Stomach (tissue), 9 donors: ENCODE results near the gene NSF. TPM values are rescaled to one million over a fixed set of nuclear protein-coding genes. Genes with fewer than 3 reads are reported as not detected.

Source experiments
- DNase-seq, 2 donors: peaks; one replicate each; pipeline versions ENCODE4 v3.0.0 to v3.0.0-alpha.2; 2013 to 2019
- H3K27ac ChIP-seq, 5 donors: fragments of 200-600 bp in 4 of 5; sonication (generic) in 4 of 5; one replicate each; pipeline ENCODE4 v1.5.1; 2013 to 2019; ENCODE audit warnings: mild to moderate bottlenecking in 1 of 5, moderate library complexity in 1 of 5
- H3K27me3 ChIP-seq, 3 donors: fragments of 200-600 bp; sonication (generic); one replicate each; pipeline ENCODE4 v1.5.1; 2017 to 2019; ENCODE audit warnings: mixed run types in 1 of 3
- H3K36me3 ChIP-seq, 4 donors: fragments of 200-600 bp; sonication (generic); 1 replicate in 3 of 4; 2 replicates in 1 of 4; pipeline ENCODE4 v1.5.1; 2016 to 2019
- H3K4me1 ChIP-seq, 4 donors: fragments of 200-600 bp; sonication (generic); one replicate each; pipeline ENCODE4 v1.5.1; 2016 to 2019
- H3K4me3 ChIP-seq, 4 donors: fragments of 200-600 bp; sonication (generic) in 3 of 4; one replicate each; pipeline ENCODE4 v1.5.1; 2016 to 2019; ENCODE audit warnings: mild to moderate bottlenecking in 1 of 4
- H3K9me3 ChIP-seq, 4 donors: fragments of 200-600 bp; sonication (generic); one replicate each; pipeline ENCODE4 v1.5.1; 2016 to 2019
- CTCF ChIP-seq, 7 experiments: fragments of 450-650 bp in 4 of 7; fragments of 200-600 bp in 3 of 7; sonication (generic) in 3 of 7; IDR thresholded peaks; one replicate each; pipeline ENCODE4 v1.5.1; 2016 to 2019; ENCODE audit warnings: antibody characterized with exemption in 7 of 7, control low read depth in 2 of 7, mild to moderate bottlenecking in 1 of 7
- EP300 ChIP-seq: sonication (generic); formaldehyde crosslinking; IDR thresholded peaks from one replicate; pipeline ENCODE4 v1.6.1; 2017; ENCODE audit warnings: antibody characterized with exemption
- POLR2A ChIP-seq, 4 donors: fragments of 450-650 bp; IDR thresholded peaks; one replicate each; pipeline ENCODE4 v1.6.1; 2016; ENCODE audit warnings: antibody characterized with exemption in 4 of 4, control low read depth in 2 of 4, mild to moderate bottlenecking in 1 of 4, moderate library complexity in 1 of 4
- POLR2AphosphoS5 ChIP-seq, 3 donors: sonication (generic); formaldehyde crosslinking; IDR thresholded peaks; one replicate each; pipeline ENCODE4 v1.6.1; 2016; ENCODE audit warnings: antibody characterized with exemption in 3 of 3
- WGBS, 5 donors: extraction: QIAGEN DNeasy Blood & Tissue Kit in 3 of 5; methylation state at CpG; one replicate each; pipeline versions ENCODE4 v1.1.5 to v1.1.7; 2013 to 2018; 5-methylcytosine and 5-hydroxymethylcytosine counted together
- intact Hi-C: fragments of 100-400 bp; cut with DNase I; formaldehyde crosslinking; loops from one replicate; pipeline ENCODE4 v1.15.1; 2023; ENCODE audit warnings: low total_unique reads
- polyA plus RNA-seq, 3 donors: library from polyadenylated mRNA; stranded (reverse); fragments of 200-250 nt; gene quantifications; one replicate each; pipeline ENCODE4 v1.2.3, GENCODE V29; 2013
- total RNA-seq, 5 donors: library from RNA; depleted of rRNA; stranded (reverse); fragments of >200 nt; gene quantifications; one replicate each; pipeline versions ENCODE4 v1.1.0 to v1.2.3, GENCODE V29; 2014 to 2016
- donor health status: healthy with polysubstance abuse.
- donor health status: Bipolar disorder and iron deficiency.
- donor health status: healthy.

The NSF gene
- total and polyA plus RNA-seq, 8 donors = 7.0 to 75.2 (median 16.3) TPM

GRCh38 chr17:46719891-46720290 lies 129.4 kb downstream of the NSF start:
- peaks cover 8 to 42% (median 31%) of the 10 kb centered on the region in 4 donors for H3K36me3 ChIP-seq
- no peaks in the 10 kb centered on the region for H3K27me3 ChIP-seq
- no peak for DNase-seq
- peaks cover 0 to 9% (median 2%) of the 10 kb centered on the region in 4 donors for H3K4me1 ChIP-seq
- no peak for TF ChIP-seq POLR2AphosphoS5 (IDR thresholded peaks at IDR 0.05)
- TF ChIP-seq POLR2A (IDR thresholded peaks at IDR 0.05) = no peak
- TF ChIP-seq CTCF (IDR thresholded peaks at IDR 0.05) = no peak
- TF ChIP-seq EP300 = no peak
- H3K27ac ChIP-seq = no peak overlapping the region
- no peaks in the 10 kb centered on the region for H3K9me3 ChIP-seq
- 46 to 65% (median 56%) methylated on average over 3 of the region's 3 CpGs for WGBS, 5 donors
- H3K4me3 ChIP-seq = no peak overlapping the region
- intact Hi-C loops = no loop called here

- H3K27ac ChIP-seq = no peak overlapping the region
- TF ChIP-seq CTCF (IDR thresholded peaks at IDR 0.05) (no peak), EP300 (no peak), POLR2AphosphoS5 (IDR thresholded peaks at IDR 0.05) (no peak), POLR2A (IDR thresholded peaks at IDR 0.05) (no peak)
- 21 to 50% (median 29%) methylated on average over 5 of the region's 5 CpGs for WGBS, 5 donors
- no peak for DNase-seq
- H3K36me3 ChIP-seq = peaks cover 8 to 37% (median 27%) of the 10 kb centered on the region in 4 donors
- H3K27me3 ChIP-seq = no peaks in the 10 kb centered on the region
- no peak overlapping the region for H3K4me3 ChIP-seq
- peaks cover 0 to 9% (median 2%) of the 10 kb centered on the region in 4 donors for H3K4me1 ChIP-seq
- H3K9me3 ChIP-seq = no peaks in the 10 kb centered on the region
- intact Hi-C loops = no loop called here
Measured at GRCh38 chr17:46720408-46720807, 129.9 kb downstream of the NSF start.

GRCh38 chr17:46722662-46723285 lies 132.3 kb downstream of the NSF start:
- H3K4me3 ChIP-seq = no peak overlapping the region
- H3K27me3 ChIP-seq = no peaks in the 10 kb centered on the region
- 66 to 79% (median 69%) methylated on average over 7 of the region's 7 CpGs for WGBS, 5 donors
- TF ChIP-seq CTCF (IDR thresholded peaks at IDR 0.05) = no peak
- no peak for TF ChIP-seq POLR2A (IDR thresholded peaks at IDR 0.05)
- no peak for TF ChIP-seq EP300
- no peak for TF ChIP-seq POLR2AphosphoS5 (IDR thresholded peaks at IDR 0.05)
- H3K4me1 ChIP-seq = peaks cover 0 to 9% (median 2%) of the 10 kb centered on the region in 4 donors
- no peaks in the 10 kb centered on the region for H3K9me3 ChIP-seq
- H3K36me3 ChIP-seq = peaks cover 5 to 38% (median 28%) of the 10 kb centered on the region in 4 donors
- no peak for DNase-seq
- intact Hi-C loops = no loop called here
- H3K27ac ChIP-seq = no peak overlapping the region

- intact Hi-C loops = no loop called here
Measured at GRCh38 chr17:46726206-46726605, 135.7 kb downstream of the NSF start.

More at GRCh38 chr17:46726206-46726605, 135.7 kb downstream of the NSF start:
- Histone ChIP-seq H3K36me3 (peaks cover 0 to 58% (median 41%) of the 10 kb centered on the region in 4 donors), H3K27ac (no peak overlapping the region), H3K27me3 (no peaks in the 10 kb centered on the region), H3K9me3 (no peaks in the 10 kb centered on the region), H3K4me1 (no peaks in the 10 kb centered on the region), H3K4me3 (no peak overlapping the region)
- no peak for DNase-seq
- no peak for TF ChIP-seq POLR2A (IDR thresholded peaks at IDR 0.05)
- no peak for TF ChIP-seq CTCF (IDR thresholded peaks at IDR 0.05)
- no peak for TF ChIP-seq EP300
- no peak for TF ChIP-seq POLR2AphosphoS5 (IDR thresholded peaks at IDR 0.05)
- WGBS, 5 donors = 84 to 89% (median 87%) methylated on average over 3 of the region's 3 CpGs
